DND-41 (cell line): ENCODE results near the gene TCEAL4.

Experiments
- ATAC-seq: fragments of 200-7000 bp; cut with Tn5 transposase; 3 replicates; pipeline ENCODE4 v1.9.1; 2021; ENCODE audit warnings: low read depth; ENCODE audit not compliant: insufficient read depth
- DNase-seq: peaks from one replicate; pipeline ENCODE4 v3.0.0-alpha.2; 2020
- H2AFZ ChIP-seq: 2 replicates; pipeline ENCODE4 v1.6.0; 2012; ENCODE audit warnings: low read depth, low read length
- H3K27ac ChIP-seq: 2 replicates; pipeline ENCODE4 v1.5.1; 2012; ENCODE audit warnings: low read length, inconsistent platforms
- H3K27me3 ChIP-seq: fragments of 200-600 bp; sonication (generic); 2 replicates; pipeline ENCODE4 v1.6.0; 2012; ENCODE audit warnings: low read length, mild to moderate bottlenecking, inconsistent platforms; ENCODE audit not compliant: insufficient read depth, poor library complexity
- H3K36me3 ChIP-seq: 2 replicates; pipeline ENCODE4 v1.5.1; 2012; ENCODE audit warnings: low read length, inconsistent platforms; ENCODE audit not compliant: insufficient read depth
- H3K4me1 ChIP-seq: 2 replicates; pipeline ENCODE4 v1.5.1; 2012; ENCODE audit warnings: mild to moderate bottlenecking, low read length; ENCODE audit not compliant: insufficient read depth
- H3K4me2 ChIP-seq: 2 replicates; pipeline ENCODE4 v1.6.0; 2012; ENCODE audit warnings: mild to moderate bottlenecking, moderate library complexity, low read length, inconsistent platforms; ENCODE audit not compliant: insufficient read depth
- H3K4me3 ChIP-seq, 2 experiments: fragments of 200-600 bp in 1 of 2; shearing (Covaris generic) in 1 of 2; 2 replicates each; pipeline ENCODE4 v1.5.1; 2012 to 2016; ENCODE audit warnings: inconsistent platforms in 2 of 2, low read length in 2 of 2, mild to moderate bottlenecking in 2 of 2, low read depth in 1 of 2, moderate library complexity in 1 of 2
- H3K79me2 ChIP-seq: 2 replicates; pipeline ENCODE4 v1.6.0; 2012; ENCODE audit warnings: low read length, inconsistent platforms; ENCODE audit not compliant: insufficient read depth
- H3K9ac ChIP-seq: 2 replicates; pipeline ENCODE4 v1.6.0; 2012; ENCODE audit warnings: low read depth, mild to moderate bottlenecking, inconsistent platforms, low read length, moderate library complexity
- H3K9me3 ChIP-seq: 2 replicates; pipeline ENCODE4 v1.5.1; 2012; ENCODE audit warnings: low read length, moderate library complexity, mild to moderate bottlenecking, inconsistent platforms; ENCODE audit not compliant: insufficient read depth, severe bottlenecking
- H4K20me1 ChIP-seq: 2 replicates; pipeline ENCODE4 v1.6.0; 2012; ENCODE audit warnings: low read length; ENCODE audit not compliant: insufficient read depth
- CTCF ChIP-seq: IDR thresholded peaks from 2 replicates; pipeline ENCODE4 v1.5.1; 2012; ENCODE audit warnings: borderline replicate concordance, low read length, moderate library complexity, mild to moderate bottlenecking; ENCODE audit not compliant: poor library complexity, severe bottlenecking; ENCODE audit errors: extremely low read depth
- EZH2 ChIP-seq: IDR thresholded peaks from 3 replicates; pipeline ENCODE4 v1.6.1; 2012; ENCODE audit warnings: borderline replicate concordance, low read depth, mild to moderate bottlenecking, moderate library complexity, low read length, inconsistent platforms; ENCODE audit not compliant: severe bottlenecking

TCEAL4 gene

DNA sequence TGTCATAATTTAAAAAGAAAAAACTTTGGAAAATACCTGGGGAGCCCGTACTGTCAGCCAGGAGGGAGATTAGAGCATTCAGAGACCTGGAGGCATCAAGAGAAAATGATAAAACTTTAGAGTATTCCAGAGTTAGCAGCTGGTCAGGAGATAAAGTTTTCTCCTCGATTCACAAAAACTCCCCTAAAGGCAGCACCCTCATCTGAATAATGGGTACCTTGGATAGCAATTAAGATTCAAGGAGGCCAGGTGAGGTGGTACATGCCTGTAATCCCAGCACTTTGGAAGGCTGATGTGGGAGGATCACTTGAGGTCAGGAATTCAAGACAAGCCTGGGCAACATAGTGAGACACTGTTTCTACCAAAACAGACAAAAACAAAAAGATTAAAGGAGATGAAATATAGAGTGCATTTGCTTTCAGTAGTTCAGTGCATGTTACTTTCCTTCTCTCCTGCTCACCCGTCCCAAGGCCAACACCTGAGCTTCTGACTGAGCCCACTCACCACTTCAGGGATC lies 47.4 kb upstream of the TCEAL4 start:
- TF ChIP-seq CTCF, result no peak
- Histone ChIP-seq H2AFZ (no peak overlapping the region), H3K36me3 (no peaks in the 10 kb centered on the region), H3K27me3 (no peaks in the 10 kb centered on the region), H3K27ac (no peak overlapping the region), H3K9ac (no peak overlapping the region), H4K20me1 (no peaks in the 10 kb centered on the region), H3K4me3 (no peak overlapping the region), H3K9me3 (no peaks in the 10 kb centered on the region), H3K79me2 (no peaks in the 10 kb centered on the region), H3K4me1 (peaks cover 4% of the 10 kb centered on the region), H3K4me2 (no peak overlapping the region)
- ATAC-seq (no peak), DNase-seq (no peak)

GRCh38 chrX:103538728-103539127 lies 46.6 kb upstream of the TCEAL4 start:
- H3K4me3 ChIP-seq, result no peak overlapping the region
- no peak overlapping the region for H3K27ac ChIP-seq
- no peak overlapping the region for H3K4me2 ChIP-seq
- H3K9ac ChIP-seq, result no peak overlapping the region
- no peak for ATAC-seq
- no peak for TF ChIP-seq CTCF
- no peak for TF ChIP-seq EZH2
- H3K9me3 ChIP-seq, result no peaks in the 10 kb centered on the region
- peaks cover 1% of the 10 kb centered on the region for H3K4me1 ChIP-seq
- no peaks in the 10 kb centered on the region for H3K27me3 ChIP-seq
- no peaks in the 10 kb centered on the region for H4K20me1 ChIP-seq
- H3K79me2 ChIP-seq, result no peaks in the 10 kb centered on the region
- no peak for DNase-seq
- H2AFZ ChIP-seq, result no peak overlapping the region
- H3K36me3 ChIP-seq, result no peaks in the 10 kb centered on the region

DNA sequence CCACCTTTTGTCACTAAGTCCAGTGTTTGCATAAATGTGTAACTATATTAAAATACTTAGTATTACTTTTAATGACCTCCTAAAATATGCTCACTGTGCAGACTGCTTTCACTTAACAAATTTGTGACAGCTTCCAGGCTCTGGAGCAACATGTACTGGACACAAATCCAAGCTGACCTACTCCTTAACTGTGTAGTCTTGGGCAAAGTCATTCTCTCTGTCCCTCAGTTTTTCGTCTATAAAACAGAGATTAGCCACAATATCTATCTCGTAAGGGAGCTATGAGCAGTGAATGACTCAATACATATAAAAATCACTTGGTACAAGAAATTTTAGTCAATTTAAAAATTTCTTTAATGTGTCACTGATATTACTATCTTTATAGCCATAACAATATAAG lies 45.6 kb upstream of the TCEAL4 start:
- TF ChIP-seq EZH2 (no peak), CTCF (no peak)
- DNase-seq (no peak), ATAC-seq (no peak)
- H3K9me3 ChIP-seq, result no peaks in the 10 kb centered on the region
- H3K79me2 ChIP-seq, result no peaks in the 10 kb centered on the region
- H4K20me1 ChIP-seq, result no peaks in the 10 kb centered on the region
- no peak overlapping the region for H3K9ac ChIP-seq
- no peaks in the 10 kb centered on the region for H3K36me3 ChIP-seq
- H3K4me1 ChIP-seq, result no peaks in the 10 kb centered on the region
- H3K27ac ChIP-seq, result no peak overlapping the region
- H3K27me3 ChIP-seq, result no peaks in the 10 kb centered on the region
- no peak overlapping the region for H3K4me3 ChIP-seq
- no peak overlapping the region for H3K4me2 ChIP-seq
- H2AFZ ChIP-seq, result no peak overlapping the region

DNA sequence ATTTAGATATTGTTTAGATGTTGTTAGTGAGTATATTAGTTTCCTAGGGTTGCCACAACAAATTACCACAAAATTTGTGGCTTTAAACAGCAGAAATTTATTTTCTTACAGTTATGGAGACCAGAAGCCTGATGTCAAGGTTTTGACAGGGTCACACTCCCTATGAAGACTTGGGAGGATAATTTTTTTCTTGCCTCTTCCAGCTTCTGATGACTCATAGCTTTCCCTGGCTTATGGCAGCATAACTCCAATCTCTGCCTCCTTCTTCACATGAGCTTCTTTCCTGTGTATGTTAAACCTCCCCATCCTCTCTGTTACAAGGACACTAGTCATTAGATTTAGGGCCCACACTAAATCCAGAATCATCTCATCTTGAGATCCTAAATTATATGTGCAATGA lies 45.2 kb upstream of the TCEAL4 start:
- no peak for DNase-seq

More for the DNA sequence above, 45.2 kb upstream of the TCEAL4 start:
- Histone ChIP-seq H3K36me3 (no peaks in the 10 kb centered on the region), H3K79me2 (no peaks in the 10 kb centered on the region), H3K4me2 (no peak overlapping the region), H3K9ac (no peak overlapping the region), H3K27ac (no peak overlapping the region), H3K4me1 (no peaks in the 10 kb centered on the region), H3K4me3 (no peak overlapping the region), H3K9me3 (no peaks in the 10 kb centered on the region), H2AFZ (no peak overlapping the region), H4K20me1 (no peaks in the 10 kb centered on the region), H3K27me3 (no peaks in the 10 kb centered on the region)
- no peak for ATAC-seq
- TF ChIP-seq EZH2 (no peak), CTCF (no peak)
